DMS 273 (cell line): ENCODE measurements around the gene SGK1.

ENCODE experiments used
- DNase-seq: peaks from one replicate; lab custom pipeline; 2025; ENCODE audit not compliant: unreplicated experiment; lab: John Stamatoyannopoulos, UW

The SGK1 gene

DNA sequence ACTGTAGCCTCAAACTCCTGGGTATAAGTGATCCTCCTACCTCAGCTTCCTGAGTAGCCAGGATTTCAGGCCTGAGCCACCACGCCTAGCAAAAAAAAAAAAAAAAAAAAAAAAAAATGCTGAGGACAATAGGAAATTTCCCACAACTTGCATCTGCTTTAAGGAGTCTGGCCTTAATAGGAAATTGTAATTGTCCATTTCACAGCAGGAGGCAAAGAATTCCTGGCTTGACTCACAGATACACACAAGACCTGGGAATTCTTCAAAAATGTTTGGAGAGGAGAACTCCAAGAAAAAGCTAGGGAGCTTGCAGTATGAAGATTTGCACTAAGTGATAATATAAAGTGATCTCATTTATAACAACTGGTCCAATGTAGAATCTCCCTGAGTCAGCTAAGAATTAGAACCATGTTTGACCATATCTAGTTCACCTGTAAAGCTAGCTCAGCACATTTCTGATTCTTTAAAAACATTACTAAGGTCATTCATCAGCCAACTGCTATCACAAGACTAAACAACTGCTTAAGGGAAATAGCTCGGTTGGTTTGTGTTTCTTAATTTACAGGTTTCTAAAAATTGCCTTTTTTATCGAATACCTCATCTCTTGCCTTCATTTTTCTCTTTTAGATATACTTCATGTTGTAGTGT, 185.3 kb downstream of the SGK1 start:
- DNase-seq = no peak

DNA sequence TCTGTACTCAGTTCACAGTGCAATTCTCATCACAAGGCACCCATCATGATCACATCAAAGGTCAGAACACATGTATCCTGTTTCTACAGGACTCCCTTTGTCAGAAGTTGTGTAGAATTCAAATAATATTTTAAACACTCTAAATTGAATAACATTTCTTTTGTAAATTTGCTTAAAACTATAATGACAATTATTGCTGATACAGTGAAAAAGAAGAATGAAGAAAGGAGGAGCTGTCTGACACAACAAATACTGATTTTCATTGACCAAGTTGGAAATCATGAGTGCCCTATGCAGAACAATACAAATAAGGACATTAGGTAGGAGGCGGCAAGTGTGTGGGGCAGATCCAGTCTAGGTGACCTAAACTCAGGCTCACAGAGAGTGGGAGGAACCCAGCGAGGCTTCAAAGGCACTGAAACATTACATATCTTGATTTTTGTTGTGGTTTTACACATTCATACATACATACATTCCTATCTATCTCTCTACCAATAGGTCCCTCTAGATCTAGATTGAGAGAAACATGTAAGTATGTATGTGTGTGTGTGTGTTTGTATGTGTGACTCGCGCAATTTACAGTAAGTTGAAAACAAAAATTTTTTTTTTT, 186.3 kb downstream of the SGK1 start:
- DNase-seq = no peak

DNA sequence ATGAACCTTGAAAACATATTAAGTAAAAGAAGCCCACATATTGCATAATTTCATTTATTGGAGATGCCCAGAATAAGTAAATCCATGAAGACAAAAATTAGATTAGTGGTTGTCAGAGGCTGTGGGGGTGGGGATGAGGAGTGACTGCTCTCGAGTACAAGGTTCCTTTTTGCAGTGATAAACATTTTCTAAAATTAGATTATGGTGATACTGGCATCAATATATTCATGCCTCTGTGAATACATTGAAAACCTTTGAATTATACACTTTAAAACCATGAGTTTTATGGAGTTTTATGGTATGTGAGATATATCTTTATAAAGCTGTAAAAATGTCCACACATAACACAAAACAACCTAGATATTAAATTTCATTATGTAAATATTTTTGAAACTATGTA, 189.8 kb downstream of the SGK1 start:
- DNase-seq = no peak

GRCh38 chr6:134123666-134124208, 194.2 kb downstream of the SGK1 start:
- DNase-seq = peak; percentile 84

DNA sequence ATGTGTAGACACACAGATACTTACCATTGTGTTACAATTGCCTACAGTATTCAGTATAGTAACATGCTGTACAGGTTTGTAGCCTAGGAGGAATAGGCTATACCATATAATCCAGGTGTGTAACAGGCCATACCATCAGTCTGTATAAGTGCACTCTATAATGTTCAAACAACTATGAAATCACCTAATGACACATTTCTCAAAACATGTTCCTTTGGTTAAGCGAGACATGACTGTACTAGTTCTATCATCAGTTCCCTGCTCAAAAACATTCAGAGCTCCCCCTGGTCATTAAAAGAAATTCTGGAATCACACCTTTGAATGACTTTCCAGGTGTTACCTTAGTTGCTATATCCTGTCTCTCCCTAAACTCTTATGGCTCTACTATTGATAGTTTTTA, 195.1 kb downstream of the SGK1 start:
- DNase-seq = no peak

DNA sequence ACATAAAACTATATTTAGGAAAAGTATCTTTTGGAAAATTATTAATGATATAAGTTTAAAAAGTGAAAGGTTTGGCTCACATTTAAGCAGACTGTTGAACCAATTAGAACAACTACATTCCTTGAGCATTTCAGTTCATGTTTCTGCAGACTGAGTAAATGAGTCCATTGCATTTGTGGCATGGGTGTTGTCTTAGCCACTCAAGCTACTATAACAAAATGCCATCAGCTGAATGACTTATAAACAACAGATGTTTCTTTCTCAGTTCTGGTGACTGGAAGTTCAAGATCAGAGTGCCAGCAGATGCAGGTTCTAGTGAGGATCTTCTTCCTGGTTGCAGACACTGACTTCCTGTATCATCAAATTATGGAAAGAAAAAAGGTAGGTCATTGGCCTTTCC, 198.4 kb downstream of the SGK1 start:
- peak; percentile 18 for DNase-seq
